ENCODE results near the gene TRIM46. TPM values are rescaled to one million over a fixed set of nuclear protein-coding genes. Genes with fewer than 3 reads are reported as not detected.

Gene TRIM46
- total RNA-seq, 1 donor from 2014 or later: 13.2 TPM

DNA sequence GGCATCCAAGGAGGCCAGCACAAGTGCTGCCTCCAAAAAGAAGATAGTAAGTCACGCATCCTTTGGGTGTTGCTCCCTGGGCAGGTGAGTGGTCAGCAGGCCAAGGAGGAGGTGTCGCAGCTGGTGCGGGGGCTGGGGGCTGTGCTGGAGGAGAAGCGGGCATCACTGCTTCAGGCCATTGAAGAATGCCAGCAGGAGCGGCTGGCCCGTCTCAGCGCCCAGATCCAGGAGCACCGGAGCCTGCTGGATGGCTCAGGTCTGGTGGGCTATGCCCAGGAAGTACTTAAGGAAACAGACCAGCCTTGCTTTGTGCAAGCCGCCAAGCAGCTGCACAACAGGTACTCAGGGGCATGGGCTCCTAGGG lies 4.3 kb downstream of the TRIM46 start:
- FAIRE-seq (no peak), DNase-seq (ENCODE audit: low read depth) (no peak)
- Histone ChIP-seq H4K20me1 (ENCODE audit: insufficient read depth, low read length) (peaks cover 16% of the 10 kb centered on the region), H3K4me2 (ENCODE audit: low read length) (no peak overlapping the region), H3K79me2 (ENCODE audit: insufficient read depth, low read length) (peaks cover 14% of the 10 kb centered on the region), H3K27me3 (ENCODE audit: insufficient read depth, low read length) (no peaks in the 10 kb centered on the region), H3K27ac (ENCODE audit: low read depth, low read length) (no peak overlapping the region), H3K9ac (ENCODE audit: low read length) (no peak overlapping the region), H3K36me3 (ENCODE audit: insufficient read depth, low read length) (peaks cover 2% of the 10 kb centered on the region), H3K4me1 (ENCODE audit: insufficient read depth, low read length) (peaks cover 15% of the 10 kb centered on the region), H3K9me3 (ENCODE audit: insufficient read depth, low read depth, low read length) (no peaks in the 10 kb centered on the region), H2AFZ (ENCODE audit: low read depth, low read length) (no peak overlapping the region), H3K4me3 (ENCODE audit: insufficient read depth, low read depth, low read length) (no peak overlapping the region)
- peak overlapping the region; percentile 29 for H3K4me3 Mint-ChIP-seq (ENCODE audit: unreplicated experiment)
- peaks cover 7% of the 10 kb centered on the region for H3K36me3 Mint-ChIP-seq (ENCODE audit: low read depth, unreplicated experiment)
- no peaks in the 10 kb centered on the region for H3K9me3 Mint-ChIP-seq (ENCODE audit: unreplicated experiment)
- H3K4me1 Mint-ChIP-seq (ENCODE audit: low read depth, unreplicated experiment): peaks cover 13% of the 10 kb centered on the region
- TF ChIP-seq CTCF (IDR thresholded peaks at IDR 0.05; ENCODE audit: insufficient read depth, low read depth, low read length) (no peak), EZH2 (IDR thresholded peaks at IDR 0.05; ENCODE audit: insufficient read depth, low read length) (no peak)
- H3K27me3 Mint-ChIP-seq (ENCODE audit: low read depth, unreplicated experiment): no peaks in the 10 kb centered on the region
- no peak overlapping the region for H3K27ac Mint-ChIP-seq (ENCODE audit: unreplicated experiment)

GRCh38 chr1:155178441-155179111 lies 4.9 kb downstream of the TRIM46 start:
- H3K27ac ChIP-seq (ENCODE audit: low read depth, low read length): no peak overlapping the region
- DNase-seq (ENCODE audit: low read depth) (no peak), FAIRE-seq (no peak)
- H3K36me3 ChIP-seq (ENCODE audit: insufficient read depth, low read length): peaks cover 5% of the 10 kb centered on the region
- H3K27ac Mint-ChIP-seq (ENCODE audit: unreplicated experiment): no peak overlapping the region
- H3K4me2 ChIP-seq (ENCODE audit: low read length): no peak overlapping the region
- H3K4me3 Mint-ChIP-seq (ENCODE audit: unreplicated experiment): no peak overlapping the region
- no peaks in the 10 kb centered on the region for H3K9me3 ChIP-seq (ENCODE audit: insufficient read depth, low read depth, low read length)
- peaks cover 13% of the 10 kb centered on the region for H3K4me1 Mint-ChIP-seq (ENCODE audit: low read depth, unreplicated experiment)
- no peaks in the 10 kb centered on the region for H3K9me3 Mint-ChIP-seq (ENCODE audit: unreplicated experiment)
- no peaks in the 10 kb centered on the region for H3K27me3 Mint-ChIP-seq (ENCODE audit: low read depth, unreplicated experiment)
- peaks cover 11% of the 10 kb centered on the region for H3K79me2 ChIP-seq (ENCODE audit: insufficient read depth, low read length)
- peaks cover 11% of the 10 kb centered on the region for H3K4me1 ChIP-seq (ENCODE audit: insufficient read depth, low read length)
- peaks cover 16% of the 10 kb centered on the region for H4K20me1 ChIP-seq (ENCODE audit: insufficient read depth, low read length)
- H2AFZ ChIP-seq (ENCODE audit: low read depth, low read length): no peak overlapping the region
- no peak overlapping the region for H3K4me3 ChIP-seq (ENCODE audit: insufficient read depth, low read depth, low read length)
- H3K27me3 ChIP-seq (ENCODE audit: insufficient read depth, low read length): no peaks in the 10 kb centered on the region
- H3K36me3 Mint-ChIP-seq (ENCODE audit: low read depth, unreplicated experiment): peaks cover 11% of the 10 kb centered on the region
- H3K9ac ChIP-seq (ENCODE audit: low read length): no peak overlapping the region
- TF ChIP-seq EZH2 (IDR thresholded peaks at IDR 0.05; ENCODE audit: insufficient read depth, low read length) (no peak), CTCF (IDR thresholded peaks at IDR 0.05; ENCODE audit: insufficient read depth, low read depth, low read length) (no peak)

All from astrocyte (in vitro differentiated cells and primary cell).